ENCODE results near the gene TTLL1. TPM values are rescaled to one million over a fixed set of nuclear protein-coding genes. Genes with fewer than 3 reads are reported as not detected.
A peak's percentile ranks its signal among the peaks of the same experiment; 100 is the strongest.

TTLL1 gene
- total and polyA plus RNA-seq, 4 donors, result 21.6 to 33.6 (median 29.4) TPM

DNA sequence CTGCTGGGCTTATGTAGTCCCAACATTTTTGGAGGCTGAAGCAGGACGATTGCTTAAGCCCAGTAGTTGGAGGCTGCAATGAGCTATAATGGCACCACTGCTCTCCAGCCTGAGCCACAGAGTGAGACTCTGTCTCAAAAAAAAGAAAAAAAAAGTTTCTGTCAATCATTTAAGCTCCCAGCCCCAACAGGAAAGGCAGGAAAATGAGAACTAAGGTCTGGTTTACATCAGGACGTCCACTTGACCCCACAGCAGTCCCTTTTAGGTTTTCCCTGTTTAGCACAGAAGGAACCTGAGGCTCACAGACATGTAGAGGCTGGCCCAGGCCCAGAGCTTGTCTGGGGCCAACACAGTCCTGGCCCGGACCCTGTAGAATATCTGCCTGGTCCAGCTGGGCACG lies 9.2 kb upstream of the TTLL1 start:
- H3K27ac ChIP-seq (ENCODE audit: low read depth, low read length), result no peak overlapping the region
- H3K27me3 ChIP-seq (ENCODE audit: control insufficient read depth, insufficient read depth, low read length), result no peaks in the 10 kb centered on the region
- H3K4me3 ChIP-seq (ENCODE audit: low read depth, low read length), result no peak overlapping the region
- 62% methylated on average over 4 of the region's 4 CpGs for WGBS (ENCODE audit: insufficient coverage)
- no peaks in the 10 kb centered on the region for H3K4me1 ChIP-seq (ENCODE audit: control insufficient read depth, insufficient read depth, low read length)
- no peaks in the 10 kb centered on the region for H3K36me3 ChIP-seq (ENCODE audit: control insufficient read depth, insufficient read depth, low read length)
- no peak for DNase-seq (ENCODE audit: low read depth in 4 of 6, low spot score in 6 of 6)
- H3K9me3 ChIP-seq (ENCODE audit: control insufficient read depth, insufficient read depth, low read length), result no peaks in the 10 kb centered on the region

DNA sequence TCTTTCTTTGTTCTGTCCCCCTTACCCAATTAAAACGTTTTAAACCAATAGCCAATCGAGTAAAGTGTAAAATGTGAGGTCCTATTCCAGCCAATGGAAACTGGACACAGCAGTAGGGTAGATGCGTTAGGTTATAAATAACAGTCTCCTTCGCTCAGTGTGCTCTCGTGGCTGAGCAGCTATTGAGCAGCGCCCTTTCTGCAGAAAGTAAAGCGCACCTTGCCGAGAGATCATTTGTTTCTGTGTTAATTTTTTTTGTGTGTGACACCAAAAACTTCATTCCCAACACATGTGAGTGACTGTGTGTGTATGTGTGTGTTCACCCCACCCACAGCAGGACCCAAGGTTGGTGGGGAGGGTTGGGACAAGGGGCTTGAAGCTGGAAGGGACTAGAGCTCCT lies 7.2 kb upstream of the TTLL1 start:
- no peak overlapping the region for H3K27ac ChIP-seq (ENCODE audit: low read depth, low read length)
- H3K9me3 ChIP-seq (ENCODE audit: control insufficient read depth, insufficient read depth, low read length), result no peaks in the 10 kb centered on the region
- no peaks in the 10 kb centered on the region for H3K4me1 ChIP-seq (ENCODE audit: control insufficient read depth, insufficient read depth, low read length)
- H3K36me3 ChIP-seq (ENCODE audit: control insufficient read depth, insufficient read depth, low read length), result no peaks in the 10 kb centered on the region
- no peaks in the 10 kb centered on the region for H3K27me3 ChIP-seq (ENCODE audit: control insufficient read depth, insufficient read depth, low read length)
- no peak for DNase-seq (ENCODE audit: low read depth in 4 of 6, low spot score in 6 of 6)
- 85% methylated on average over 3 of the region's 8 CpGs for WGBS (ENCODE audit: insufficient coverage)
- H3K4me3 ChIP-seq (ENCODE audit: low read depth, low read length), result no peak overlapping the region

DNA sequence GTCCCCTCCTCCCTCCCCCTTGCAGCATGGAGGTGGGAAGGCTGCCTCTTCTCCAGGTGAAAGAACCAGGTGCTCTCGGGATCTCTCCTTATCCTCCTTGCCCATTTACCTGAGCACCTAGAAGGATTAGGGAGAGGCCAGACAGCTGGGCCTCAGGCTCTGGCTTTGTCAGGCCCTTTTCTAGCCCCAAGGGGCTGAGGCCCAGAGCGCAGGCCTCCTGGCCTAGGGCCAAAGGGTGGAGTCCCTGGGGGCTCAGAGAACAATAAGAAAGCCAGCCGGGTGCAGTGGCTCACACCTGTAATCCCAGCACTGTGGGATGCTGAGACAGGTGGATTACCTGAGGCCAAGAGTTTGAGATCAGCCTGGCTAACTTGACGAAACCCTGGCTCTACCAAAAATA lies 5.4 kb upstream of the TTLL1 start:
- no peak for DNase-seq (ENCODE audit: low read depth in 4 of 6, low spot score in 6 of 6)
- Histone ChIP-seq H3K4me3 (ENCODE audit: low read depth, low read length) (no peak overlapping the region), H3K36me3 (ENCODE audit: control insufficient read depth, insufficient read depth, low read length) (no peaks in the 10 kb centered on the region), H3K4me1 (ENCODE audit: control insufficient read depth, insufficient read depth, low read length) (peaks cover 4% of the 10 kb centered on the region), H3K9me3 (ENCODE audit: control insufficient read depth, insufficient read depth, low read length) (no peaks in the 10 kb centered on the region), H3K27me3 (ENCODE audit: control insufficient read depth, insufficient read depth, low read length) (no peaks in the 10 kb centered on the region), H3K27ac (ENCODE audit: low read depth, low read length) (no peak overlapping the region)
- 78% methylated on average over 3 of the region's 4 CpGs for WGBS (ENCODE audit: insufficient coverage)

DNA sequence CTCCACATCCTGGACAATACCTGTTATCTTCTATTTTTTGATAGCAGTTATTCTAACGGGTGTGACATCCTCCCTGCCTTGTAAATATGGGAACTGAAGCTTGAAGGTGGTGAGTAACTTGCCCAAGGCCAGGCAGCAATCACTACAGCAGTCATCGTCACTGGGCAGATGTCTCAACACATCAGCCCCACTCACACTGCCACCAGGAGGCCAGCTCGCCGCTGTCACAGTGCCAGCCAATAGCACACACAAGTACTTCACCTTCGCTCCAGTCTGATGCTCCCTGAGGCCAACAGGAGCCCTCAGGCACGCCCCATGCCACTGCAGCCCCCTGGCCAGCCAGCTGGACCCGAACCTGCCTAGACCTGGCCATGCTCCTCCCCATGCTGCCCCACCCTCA lies 4.9 kb upstream of the TTLL1 start:
- no peaks in the 10 kb centered on the region for H3K27me3 ChIP-seq (ENCODE audit: control insufficient read depth, insufficient read depth, low read length)
- no peaks in the 10 kb centered on the region for H3K9me3 ChIP-seq (ENCODE audit: control insufficient read depth, insufficient read depth, low read length)
- peaks cover 7% of the 10 kb centered on the region for H3K4me1 ChIP-seq (ENCODE audit: control insufficient read depth, insufficient read depth, low read length)
- 58% methylated on average over 6 of the region's 7 CpGs for WGBS (ENCODE audit: insufficient coverage)
- no peak overlapping the region for H3K27ac ChIP-seq (ENCODE audit: low read depth, low read length)
- DNase-seq (ENCODE audit: low read depth in 4 of 6, low spot score in 6 of 6), result no peak
- H3K36me3 ChIP-seq (ENCODE audit: control insufficient read depth, insufficient read depth, low read length), result no peaks in the 10 kb centered on the region
- H3K4me3 ChIP-seq (ENCODE audit: low read depth, low read length), result no peak overlapping the region

DNA sequence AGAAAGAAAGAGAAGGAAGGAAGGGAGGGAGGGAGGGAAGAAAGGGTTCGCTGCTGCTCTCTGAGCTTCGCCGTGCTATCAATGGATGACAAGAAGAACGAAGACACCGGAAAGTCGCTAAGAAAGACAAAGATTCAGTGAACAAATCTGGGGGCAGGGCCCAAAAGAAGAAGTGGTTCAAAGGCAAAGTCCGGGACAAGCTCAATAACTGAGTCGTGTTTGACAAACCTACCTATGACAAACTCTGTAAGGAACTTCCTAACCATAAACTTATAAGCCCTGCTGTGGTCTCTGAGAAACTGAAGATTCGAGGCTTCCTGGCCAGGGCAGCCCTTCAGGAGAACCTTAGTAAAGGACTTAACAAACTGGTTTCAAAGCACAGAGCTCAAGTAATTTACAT lies 2.9 kb upstream of the TTLL1 start:
- H3K27ac ChIP-seq (ENCODE audit: low read depth, low read length), result no peak overlapping the region
- H3K9me3 ChIP-seq (ENCODE audit: control insufficient read depth, insufficient read depth, low read length), result no peaks in the 10 kb centered on the region
- DNase-seq (ENCODE audit: low read depth in 4 of 6, low spot score in 6 of 6), result no peak
- H3K4me3 ChIP-seq (ENCODE audit: low read depth, low read length), result no peak overlapping the region
- WGBS (ENCODE audit: insufficient coverage), result 87% methylated on average over 9 of the region's 9 CpGs
- H3K36me3 ChIP-seq (ENCODE audit: control insufficient read depth, insufficient read depth, low read length), result no peaks in the 10 kb centered on the region
- H3K4me1 ChIP-seq (ENCODE audit: control insufficient read depth, insufficient read depth, low read length), result peaks cover 7% of the 10 kb centered on the region
- H3K27me3 ChIP-seq (ENCODE audit: control insufficient read depth, insufficient read depth, low read length), result no peaks in the 10 kb centered on the region

DNA sequence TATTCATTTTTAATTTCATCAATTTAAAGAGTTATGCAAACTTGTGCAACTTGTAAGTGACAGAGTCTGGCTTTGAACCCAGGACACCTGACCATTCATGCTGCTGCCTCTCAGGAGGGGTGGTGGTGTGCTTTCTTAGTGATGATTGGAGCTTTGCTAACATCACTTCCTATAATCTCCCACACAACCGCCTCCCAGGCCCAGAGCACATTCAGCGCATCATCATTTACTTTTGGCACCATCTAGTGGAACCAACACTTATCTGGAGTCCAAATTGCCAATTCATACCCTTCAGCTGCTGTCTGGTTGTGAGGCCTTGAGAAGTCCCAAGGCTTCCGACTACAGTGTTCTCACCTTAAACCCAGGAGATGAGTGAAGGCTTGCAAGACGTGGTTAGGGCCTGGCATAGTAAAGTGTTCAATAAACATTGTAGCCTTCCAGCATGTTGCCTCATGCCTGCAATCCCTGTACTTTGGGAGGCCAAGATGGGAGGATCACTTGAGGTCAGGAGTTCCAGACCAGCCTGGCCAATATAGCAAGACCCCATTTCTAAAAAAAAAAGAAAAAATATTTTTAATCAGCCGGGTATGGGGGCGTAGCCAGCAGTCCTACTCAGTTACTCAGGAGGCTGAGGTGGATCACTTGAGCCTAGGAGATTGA lies 1.1 kb upstream of the TTLL1 start:
- Histone ChIP-seq H3K9me3 (ENCODE audit: control insufficient read depth, insufficient read depth, low read length) (no peaks in the 10 kb centered on the region), H3K4me3 (ENCODE audit: low read depth, low read length) (no peak overlapping the region)

DNA sequence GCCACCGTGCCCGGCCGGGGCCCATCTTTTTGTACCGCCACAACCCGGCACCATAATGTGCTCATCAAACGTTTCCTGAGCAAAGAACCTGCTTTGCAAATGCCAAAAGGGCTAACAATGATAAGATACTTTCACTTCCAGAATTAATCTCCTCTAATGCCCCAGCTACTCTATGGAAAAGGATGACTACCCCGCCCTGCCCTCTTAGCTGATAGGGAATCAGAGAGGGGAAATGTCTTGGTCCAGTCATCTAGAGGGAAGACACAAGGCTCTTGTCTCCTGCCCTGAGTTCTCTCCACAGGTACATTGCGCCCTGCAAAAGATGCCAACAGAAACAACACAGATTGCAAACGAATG lies 586 bp downstream of the TTLL1 start:
- DNase-seq (ENCODE audit: low read depth in 4 of 6, low spot score in 6 of 6), result no peak
- Histone ChIP-seq H3K36me3 (ENCODE audit: control insufficient read depth, insufficient read depth, low read length) (peaks cover 4% of the 10 kb centered on the region), H3K9me3 (ENCODE audit: control insufficient read depth, insufficient read depth, low read length) (no peaks in the 10 kb centered on the region), H3K4me1 (ENCODE audit: control insufficient read depth, insufficient read depth, low read length) (peaks cover 7% of the 10 kb centered on the region), H3K27ac (ENCODE audit: low read depth, low read length) (no peak overlapping the region), H3K27me3 (ENCODE audit: control insufficient read depth, insufficient read depth, low read length) (no peaks in the 10 kb centered on the region), H3K4me3 (ENCODE audit: low read depth, low read length) (peak overlapping the region; percentile 79)
- 78% methylated on average over 6 of the region's 9 CpGs for WGBS (ENCODE audit: insufficient coverage)

More for the DNA sequence above, 1.1 kb upstream of the TTLL1 start:
- H3K27ac ChIP-seq (ENCODE audit: low read depth, low read length), result no peak overlapping the region
- 52% methylated on average over 2 of the region's 6 CpGs for whole genome bisulfite sequencing (ENCODE audit: insufficient coverage)
- H3K4me1 ChIP-seq (ENCODE audit: control insufficient read depth, insufficient read depth, low read length), result peaks cover 7% of the 10 kb centered on the region
- no peaks in the 10 kb centered on the region for H3K27me3 ChIP-seq (ENCODE audit: control insufficient read depth, insufficient read depth, low read length)
- DNase-seq (ENCODE audit: low read depth in 4 of 6, low spot score in 6 of 6), result peak in 5 of 6 donors; percentile 44 to 95 (median 70)
- H3K36me3 ChIP-seq (ENCODE audit: control insufficient read depth, insufficient read depth, low read length), result peaks cover 4% of the 10 kb centered on the region

DNA sequence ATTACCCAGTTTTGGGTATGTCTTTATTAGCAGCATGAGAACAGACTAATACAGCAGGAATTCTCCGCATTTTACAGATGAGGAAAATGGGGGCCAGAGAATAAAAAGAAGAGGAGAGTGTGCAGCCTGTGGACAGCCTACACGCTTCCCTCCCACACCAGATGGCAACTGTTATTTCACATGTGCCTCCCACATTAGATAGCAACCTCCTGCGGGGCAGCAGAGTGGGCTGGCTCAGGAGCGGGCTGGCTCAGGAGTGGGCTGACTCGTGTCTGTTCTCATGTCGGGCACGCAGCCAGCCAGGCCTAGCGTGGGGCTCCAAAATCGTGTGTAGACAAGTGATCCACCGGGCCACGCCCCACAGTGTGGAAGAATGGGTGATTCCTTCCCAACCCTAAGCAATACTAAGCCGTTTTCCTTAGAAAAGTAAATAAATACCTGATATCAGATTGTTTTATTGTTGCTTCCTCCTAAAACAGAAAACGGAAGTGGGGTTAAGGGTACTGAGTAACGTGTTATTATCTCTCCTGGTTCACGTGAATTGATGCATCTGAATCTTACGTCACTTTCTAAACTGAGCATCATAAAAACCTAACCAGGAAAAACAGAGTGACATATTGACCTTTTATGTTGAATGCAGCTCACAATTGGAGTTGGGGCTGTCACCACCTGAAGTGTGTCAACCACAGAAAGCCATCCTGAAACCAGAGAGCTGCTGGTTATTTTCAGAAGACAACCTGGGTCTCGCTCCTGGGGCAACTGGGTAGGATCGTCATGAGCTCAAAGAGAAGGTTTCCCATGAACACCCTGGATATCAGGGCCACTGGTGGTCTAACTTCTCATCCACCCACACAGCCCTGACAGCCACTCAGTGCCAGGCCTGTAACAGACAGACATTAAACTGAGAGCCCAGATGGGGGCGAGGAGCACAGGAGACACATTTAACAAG lies 3.3 kb downstream of the TTLL1 start:
- Histone ChIP-seq H3K4me3 (ENCODE audit: low read depth, low read length) (no peak overlapping the region), H3K4me1 (ENCODE audit: control insufficient read depth, insufficient read depth, low read length) (peaks cover 7% of the 10 kb centered on the region), H3K9me3 (ENCODE audit: control insufficient read depth, insufficient read depth, low read length) (no peaks in the 10 kb centered on the region), H3K36me3 (ENCODE audit: control insufficient read depth, insufficient read depth, low read length) (peaks cover 4% of the 10 kb centered on the region), H3K27me3 (ENCODE audit: control insufficient read depth, insufficient read depth, low read length) (no peaks in the 10 kb centered on the region), H3K27ac (ENCODE audit: low read depth, low read length) (no peak overlapping the region)
- DNase-seq (ENCODE audit: low read depth in 4 of 6, low spot score in 6 of 6), result no peak
- 75% methylated on average over 2 of the region's 19 CpGs for WGBS (ENCODE audit: insufficient coverage)

DNA sequence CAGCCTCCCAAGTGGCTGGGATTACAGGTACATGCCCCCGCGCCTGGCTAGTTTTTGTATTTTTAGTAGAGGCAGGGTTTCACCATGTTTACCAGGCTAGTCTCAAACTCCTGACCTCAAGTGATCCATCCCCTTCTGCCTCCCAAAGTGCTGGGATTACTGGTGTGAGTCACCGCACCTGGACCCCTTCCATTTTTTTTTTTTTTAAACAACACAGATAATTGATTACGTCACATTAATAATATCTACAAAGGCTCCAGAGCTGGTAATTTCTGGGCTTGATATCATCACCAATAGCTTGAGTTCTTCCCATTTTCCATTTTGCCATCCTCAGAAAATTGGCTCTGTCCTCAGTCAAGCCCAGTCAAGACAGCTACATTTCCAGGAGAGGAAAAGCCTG lies 7.2 kb downstream of the TTLL1 start:
- 100% methylated on average over 3 of the region's 4 CpGs for WGBS (ENCODE audit: insufficient coverage)
- Histone ChIP-seq H3K27me3 (ENCODE audit: control insufficient read depth, insufficient read depth, low read length) (no peaks in the 10 kb centered on the region), H3K9me3 (ENCODE audit: control insufficient read depth, insufficient read depth, low read length) (no peaks in the 10 kb centered on the region), H3K4me3 (ENCODE audit: low read depth, low read length) (no peak overlapping the region), H3K27ac (ENCODE audit: low read depth, low read length) (no peak overlapping the region), H3K36me3 (ENCODE audit: control insufficient read depth, insufficient read depth, low read length) (peaks cover 23% of the 10 kb centered on the region), H3K4me1 (ENCODE audit: control insufficient read depth, insufficient read depth, low read length) (peaks cover 9% of the 10 kb centered on the region)
- DNase-seq (ENCODE audit: low read depth in 4 of 6, low spot score in 6 of 6), result no peak

DNA sequence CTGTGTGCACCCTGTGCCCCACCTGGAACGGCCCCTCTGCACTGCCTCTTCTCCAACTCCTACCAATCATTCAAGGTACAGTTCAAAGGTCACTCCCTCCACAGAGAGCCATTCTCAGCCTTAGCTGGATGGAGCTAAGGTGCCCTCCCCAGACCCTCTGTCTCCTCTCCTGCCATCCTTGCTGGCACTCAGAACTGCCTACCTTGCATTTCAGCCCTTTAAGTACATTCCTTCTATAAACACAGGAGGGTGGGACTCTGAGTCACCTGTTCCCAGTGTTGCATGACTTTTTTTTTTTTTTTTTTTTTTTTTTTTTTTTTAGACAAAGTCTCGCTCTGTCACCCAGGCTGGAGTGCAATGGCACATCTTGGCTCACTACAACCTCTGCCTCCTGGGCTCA lies 8.6 kb downstream of the TTLL1 start:
- DNase-seq (ENCODE audit: low read depth in 4 of 6, low spot score in 6 of 6), result no peak
- WGBS (ENCODE audit: insufficient coverage), result 70% methylated on average over 1 of the region's 2 CpGs
- Histone ChIP-seq H3K27ac (ENCODE audit: low read depth, low read length) (no peak overlapping the region), H3K4me3 (ENCODE audit: low read depth, low read length) (no peak overlapping the region), H3K36me3 (ENCODE audit: control insufficient read depth, insufficient read depth, low read length) (peaks cover 25% of the 10 kb centered on the region), H3K9me3 (ENCODE audit: control insufficient read depth, insufficient read depth, low read length) (no peaks in the 10 kb centered on the region), H3K27me3 (ENCODE audit: control insufficient read depth, insufficient read depth, low read length) (no peaks in the 10 kb centered on the region), H3K4me1 (ENCODE audit: control insufficient read depth, insufficient read depth, low read length) (peaks cover 9% of the 10 kb centered on the region)
